K562 (cell line): ENCODE measurements around the gene GCNT2. TPM values are rescaled to one million over a fixed set of nuclear protein-coding genes. Genes with fewer than 3 reads are reported as not detected.

Source experiments
- CBFA2T2 ChIP-seq: fragments of 450-650 bp; conservative IDR thresholded peaks from 2 replicates; pipeline ENCODE4 v1.6.1; 2017; ENCODE audit warnings: mild to moderate bottlenecking
- CBX2 ChIP-seq: fragments of 200-600 bp; sonication (generic); IDR thresholded peaks from one replicate; pipeline ENCODE4 v1.6.1; 2012; ENCODE audit warnings: mild to moderate bottlenecking, low read length, inconsistent platforms; ENCODE audit not compliant: insufficient read depth, poor library complexity, severe bottlenecking
- MXI1 ChIP-seq: IDR thresholded peaks from 2 replicates; pipeline ENCODE4 v1.6.1; 2011; ENCODE audit warnings: low read depth, mild to moderate bottlenecking, improper control_type of control experiment, low read length
- PML ChIP-seq: IDR thresholded peaks from 2 replicates; pipeline ENCODE4 v1.6.1; 2012; ENCODE audit warnings: low read length, inconsistent platforms
- RAD51 ChIP-seq: fragments of 450-650 bp; IDR thresholded peaks from 2 replicates; pipeline ENCODE4 v1.7.1; 2016; ENCODE audit warnings: low read depth, mild to moderate bottlenecking, borderline replicate concordance
- RBM25 ChIP-seq: fragments of 200-400 bp; formaldehyde crosslinking; IDR thresholded peaks from 2 replicates; pipeline ENCODE4 v1.6.1; 2018; ENCODE audit warnings: low read length, low read depth, moderate library complexity; ENCODE audit not compliant: severe bottlenecking
- ZNF143 ChIP-seq: sonication (generic); formaldehyde crosslinking; IDR thresholded peaks from 2 replicates; pipeline ENCODE4 v1.9.0; 2022; ENCODE audit warnings: mild to moderate bottlenecking, missing genetic modification reagents
- ZNF764 ChIP-seq: fragments of 250-450 bp; sonication (Bioruptor Pico); IDR thresholded peaks from 2 replicates; pipeline ENCODE4 v1.4.0; 2020; ENCODE audit warnings: low read depth, mild to moderate bottlenecking, moderate library complexity
- polyA plus RNA-seq, 8 experiments: library from polyadenylated mRNA; depleted of rRNA in 4 of 8; stranded (reverse) in 5 of 8; unstranded in 3 of 8; fragments of >200 nt; fragmentation: Nextera tagmentation in 2 of 8; fragmentation: Illumina TruSeq in 1 of 8; extraction: Ambion mirVana in 2 of 8; extraction: Trizol in 1 of 8; gene quantifications; 2 replicates each; pipeline versions ENCODE4 v1.2.1 to v1.2.3, GENCODE V29; 2011 to 2014; ENCODE audit warnings: inconsistent platforms in 1 of 8, missing spikeins in 1 of 8
- total RNA-seq, 7 experiments: library from RNA; depleted of rRNA in 6 of 7; stranded (reverse); fragments of >200 nt in 6 of 7; fragmentation: Illumina TruSeq in 2 of 7; extraction: Trizol in 2 of 7; gene quantifications; 2 replicates each; pipeline versions ENCODE4 v1.2.1 to v1.2.3, GENCODE V29; 2011 to 2021; ENCODE audit warnings: low replicate concordance in 1 of 7
- TF ChIP-seq, protein P1 (sequence below), 2 experiments: fragments of 450-650 bp in 1 of 2; sonication (generic) in 1 of 2; formaldehyde crosslinking in 1 of 2; IDR thresholded peaks in 1 of 2; conservative IDR thresholded peaks in 1 of 2; 2 replicates each; pipeline versions ENCODE4 v1.6.1 to v1.8.1; 2016 to 2023; ENCODE audit warnings: mild to moderate bottlenecking in 2 of 2, moderate library complexity in 2 of 2, inconsistent platforms in 1 of 2, missing genetic modification reagents in 1 of 2
- TF ChIP-seq, protein P2 (sequence below): sonication (generic); formaldehyde crosslinking; IDR thresholded peaks from 2 replicates; pipeline ENCODE4 v1.8.0; 2023; ENCODE audit warnings: mild to moderate bottlenecking, missing genetic modification reagents
- TF ChIP-seq, protein P3 (sequence below), 3 experiments: fragments of 200-800 bp in 1 of 3; sonication (Bioruptor generic) in 1 of 3; sonication (generic) in 1 of 3; formaldehyde crosslinking in 1 of 3; IDR thresholded peaks; 2 replicates each; pipeline versions ENCODE4 v1.6.1 to v1.8.0; 2016 to 2022; ENCODE audit warnings: mild to moderate bottlenecking in 2 of 3, missing compliant biosample characterization in 2 of 3, missing genetic modification characterization in 2 of 3, missing genetic modification reagents in 1 of 3
- TF ChIP-seq, protein P4 (sequence below): fragments of 250-450 bp; sonication (Bioruptor Pico); IDR thresholded peaks from 2 replicates; pipeline ENCODE4 v1.5.0; 2021
- TF ChIP-seq, protein P5 (sequence below): sonication (generic); formaldehyde crosslinking; IDR thresholded peaks from 2 replicates; pipeline ENCODE4 v1.8.1; 2023; ENCODE audit warnings: mild to moderate bottlenecking, missing genetic modification reagents
- TF ChIP-seq, protein P6 (sequence below), 2 experiments: fragments of 450-650 bp; IDR thresholded peaks; 2 replicates each; pipeline ENCODE4 v1.6.1; 2016
- TF ChIP-seq, protein P7 (sequence below): fragments of 450-650 bp; IDR thresholded peaks from 2 replicates; pipeline ENCODE4 v1.6.1; 2017; ENCODE audit warnings: mild to moderate bottlenecking, moderate library complexity

The GCNT2 gene
- total and polyA plus RNA-seq, 9 of the 15 experiments (the other 6 are each of a cell fraction or from before 2014, with no cell fraction given): 0.78 to 2.6 (median 1.6) TPM

DNA sequence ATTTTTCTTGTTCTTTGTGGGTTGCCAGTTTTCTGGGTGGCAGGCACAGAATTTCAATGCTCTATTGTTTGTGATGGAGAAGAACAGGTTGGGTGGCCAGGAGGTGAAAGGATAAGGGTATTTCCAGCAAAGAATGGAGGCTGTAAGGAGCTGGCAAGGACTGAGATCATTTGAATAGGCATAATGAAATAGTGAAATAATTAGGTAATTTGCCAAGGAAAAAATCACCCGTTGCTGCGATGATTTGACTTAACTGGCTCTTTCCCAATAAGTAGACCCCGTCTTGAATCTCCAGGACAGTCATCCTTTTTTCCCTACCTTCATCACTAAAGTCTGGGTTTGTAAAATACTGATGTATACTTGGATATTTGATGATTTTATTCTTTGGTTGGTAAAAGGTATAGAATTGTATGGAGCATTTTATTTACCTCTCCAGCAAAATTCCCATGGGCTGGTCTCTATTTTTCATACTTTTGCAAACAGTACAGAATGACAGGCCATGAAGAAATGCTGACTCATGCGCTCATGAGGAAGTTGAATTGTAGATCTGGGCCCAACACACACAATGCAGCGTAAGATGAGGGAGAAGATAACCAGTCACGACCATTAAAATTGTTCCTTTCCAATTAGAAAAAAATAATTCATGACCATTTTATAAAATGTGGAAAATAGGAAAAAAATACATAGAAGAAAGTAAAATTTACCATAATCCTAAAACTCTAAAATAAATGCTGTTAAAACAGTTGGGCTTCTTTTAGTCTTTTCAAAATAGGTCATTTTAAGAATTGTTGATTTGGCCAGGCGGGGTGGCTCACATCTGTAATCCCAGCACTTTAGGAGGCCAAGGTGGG lies 2.4 kb upstream of the GCNT2 start (continued):
- TF ChIP-seq, protein P1, sequence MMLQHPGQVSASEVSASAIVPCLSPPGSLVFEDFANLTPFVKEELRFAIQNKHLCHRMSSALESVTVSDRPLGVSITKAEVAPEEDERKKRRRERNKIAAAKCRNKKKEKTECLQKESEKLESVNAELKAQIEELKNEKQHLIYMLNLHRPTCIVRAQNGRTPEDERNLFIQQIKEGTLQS (IDR thresholded peaks at IDR 0.05): peak; percentile 87
- TF ChIP-seq, protein P1 (CRISPR knock-in tag; conservative IDR thresholded peaks at IDR 0.05): no peak
- TF ChIP-seq, protein P2, sequence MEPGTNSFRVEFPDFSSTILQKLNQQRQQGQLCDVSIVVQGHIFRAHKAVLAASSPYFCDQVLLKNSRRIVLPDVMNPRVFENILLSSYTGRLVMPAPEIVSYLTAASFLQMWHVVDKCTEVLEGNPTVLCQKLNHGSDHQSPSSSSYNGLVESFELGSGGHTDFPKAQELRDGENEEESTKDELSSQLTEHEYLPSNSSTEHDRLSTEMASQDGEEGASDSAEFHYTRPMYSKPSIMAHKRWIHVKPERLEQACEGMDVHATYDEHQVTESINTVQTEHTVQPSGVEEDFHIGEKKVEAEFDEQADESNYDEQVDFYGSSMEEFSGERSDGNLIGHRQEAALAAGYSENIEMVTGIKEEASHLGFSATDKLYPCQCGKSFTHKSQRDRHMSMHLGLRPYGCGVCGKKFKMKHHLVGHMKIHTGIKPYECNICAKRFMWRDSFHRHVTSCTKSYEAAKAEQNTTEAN (CRISPR knock-in tag): no peak
- no peak for TF ChIP-seq CBX2
- TF ChIP-seq ZNF764 (CRISPR knock-in tag): no peak
- TF ChIP-seq MXI1: no peak
- TF ChIP-seq, protein P3, sequence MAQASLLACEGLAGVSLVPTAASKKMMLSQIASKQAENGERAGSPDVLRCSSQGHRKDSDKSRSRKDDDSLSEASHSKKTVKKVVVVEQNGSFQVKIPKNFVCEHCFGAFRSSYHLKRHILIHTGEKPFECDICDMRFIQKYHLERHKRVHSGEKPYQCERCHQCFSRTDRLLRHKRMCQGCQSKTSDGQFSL (CRISPR knock-in tag; IDR thresholded peaks at IDR 0.05): no peak
- TF ChIP-seq, protein P3 (tag; IDR thresholded peaks at IDR 0.05): no peak
- TF ChIP-seq, protein P4, sequence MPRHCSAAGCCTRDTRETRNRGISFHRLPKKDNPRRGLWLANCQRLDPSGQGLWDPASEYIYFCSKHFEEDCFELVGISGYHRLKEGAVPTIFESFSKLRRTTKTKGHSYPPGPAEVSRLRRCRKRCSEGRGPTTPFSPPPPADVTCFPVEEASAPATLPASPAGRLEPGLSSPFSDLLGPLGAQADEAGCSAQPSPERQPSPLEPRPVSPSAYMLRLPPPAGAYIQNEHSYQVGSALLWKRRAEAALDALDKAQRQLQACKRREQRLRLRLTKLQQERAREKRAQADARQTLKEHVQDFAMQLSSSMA (CRISPR knock-in tag): no peak
- TF ChIP-seq RAD51: no peak; the same call in 1 of the 2 replicates
- no peak for TF ChIP-seq ZNF143 (CRISPR knock-in tag)
- TF ChIP-seq CBFA2T2: peak; percentile 68
- TF ChIP-seq, protein P5, sequence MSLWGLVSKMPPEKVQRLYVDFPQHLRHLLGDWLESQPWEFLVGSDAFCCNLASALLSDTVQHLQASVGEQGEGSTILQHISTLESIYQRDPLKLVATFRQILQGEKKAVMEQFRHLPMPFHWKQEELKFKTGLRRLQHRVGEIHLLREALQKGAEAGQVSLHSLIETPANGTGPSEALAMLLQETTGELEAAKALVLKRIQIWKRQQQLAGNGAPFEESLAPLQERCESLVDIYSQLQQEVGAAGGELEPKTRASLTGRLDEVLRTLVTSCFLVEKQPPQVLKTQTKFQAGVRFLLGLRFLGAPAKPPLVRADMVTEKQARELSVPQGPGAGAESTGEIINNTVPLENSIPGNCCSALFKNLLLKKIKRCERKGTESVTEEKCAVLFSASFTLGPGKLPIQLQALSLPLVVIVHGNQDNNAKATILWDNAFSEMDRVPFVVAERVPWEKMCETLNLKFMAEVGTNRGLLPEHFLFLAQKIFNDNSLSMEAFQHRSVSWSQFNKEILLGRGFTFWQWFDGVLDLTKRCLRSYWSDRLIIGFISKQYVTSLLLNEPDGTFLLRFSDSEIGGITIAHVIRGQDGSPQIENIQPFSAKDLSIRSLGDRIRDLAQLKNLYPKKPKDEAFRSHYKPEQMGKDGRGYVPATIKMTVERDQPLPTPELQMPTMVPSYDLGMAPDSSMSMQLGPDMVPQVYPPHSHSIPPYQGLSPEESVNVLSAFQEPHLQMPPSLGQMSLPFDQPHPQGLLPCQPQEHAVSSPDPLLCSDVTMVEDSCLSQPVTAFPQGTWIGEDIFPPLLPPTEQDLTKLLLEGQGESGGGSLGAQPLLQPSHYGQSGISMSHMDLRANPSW (CRISPR knock-in tag): no peak
- TF ChIP-seq, protein P6, sequence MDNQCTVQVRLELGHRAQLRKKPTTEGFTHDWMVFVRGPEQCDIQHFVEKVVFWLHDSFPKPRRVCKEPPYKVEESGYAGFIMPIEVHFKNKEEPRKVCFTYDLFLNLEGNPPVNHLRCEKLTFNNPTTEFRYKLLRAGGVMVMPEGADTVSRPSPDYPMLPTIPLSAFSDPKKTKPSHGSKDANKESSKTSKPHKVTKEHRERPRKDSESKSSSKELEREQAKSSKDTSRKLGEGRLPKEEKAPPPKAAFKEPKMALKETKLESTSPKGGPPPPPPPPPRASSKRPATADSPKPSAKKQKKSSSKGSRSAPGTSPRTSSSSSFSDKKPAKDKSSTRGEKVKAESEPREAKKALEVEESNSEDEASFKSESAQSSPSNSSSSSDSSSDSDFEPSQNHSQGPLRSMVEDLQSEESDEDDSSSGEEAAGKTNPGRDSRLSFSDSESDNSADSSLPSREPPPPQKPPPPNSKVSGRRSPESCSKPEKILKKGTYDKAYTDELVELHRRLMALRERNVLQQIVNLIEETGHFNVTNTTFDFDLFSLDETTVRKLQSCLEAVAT (IDR thresholded peaks at IDR 0.05): no peak; a peak in 1 of 4 replicates
- peak; percentile 78 for TF ChIP-seq PML
- TF ChIP-seq, protein P7, sequence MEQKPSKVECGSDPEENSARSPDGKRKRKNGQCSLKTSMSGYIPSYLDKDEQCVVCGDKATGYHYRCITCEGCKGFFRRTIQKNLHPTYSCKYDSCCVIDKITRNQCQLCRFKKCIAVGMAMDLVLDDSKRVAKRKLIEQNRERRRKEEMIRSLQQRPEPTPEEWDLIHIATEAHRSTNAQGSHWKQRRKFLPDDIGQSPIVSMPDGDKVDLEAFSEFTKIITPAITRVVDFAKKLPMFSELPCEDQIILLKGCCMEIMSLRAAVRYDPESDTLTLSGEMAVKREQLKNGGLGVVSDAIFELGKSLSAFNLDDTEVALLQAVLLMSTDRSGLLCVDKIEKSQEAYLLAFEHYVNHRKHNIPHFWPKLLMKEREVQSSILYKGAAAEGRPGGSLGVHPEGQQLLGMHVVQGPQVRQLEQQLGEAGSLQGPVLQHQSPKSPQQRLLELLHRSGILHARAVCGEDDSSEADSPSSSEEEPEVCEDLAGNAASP: no peak
- TF ChIP-seq RBM25: no peak
